H1 (cell line): ENCODE data around the gene PTPRG. TPM values are rescaled to one million over a fixed set of nuclear protein-coding genes. Genes with fewer than 3 reads are reported as not detected.

Source experiments
- CTCF ChIA-PET: fragments of 300-600 bp; sonication (Branson Sonifier 250); formaldehyde crosslinking; loops from one replicate; lab custom pipeline; 2021; ENCODE audit not compliant: partially characterized antibody; lab: Charles Lee
- POLR2A ChIA-PET: fragments of 300-600 bp; sonication (Branson Sonifier 250); formaldehyde crosslinking; loops from one replicate; lab custom pipeline; 2021; ENCODE audit warnings: inconsistent platforms; ENCODE audit not compliant: partially characterized antibody; lab: Charles Lee
- DNase-seq, 2 experiments: peaks; one replicate each; pipeline versions ENCODE4 v3.0.0 to v3.0.0-alpha.2; 2010 to 2022; ENCODE audit warnings: low spot score in 2 of 2, low read depth in 1 of 2, mixed read lengths in 1 of 2
- FAIRE-seq: peaks from 2 replicates; lab custom pipeline; 2011; peaks lifted over from hg19 to GRCh38; lab: Jason Lieb, UNC
- H2AFZ ChIP-seq: 2 replicates; pipeline ENCODE4 v1.8.1; 2012; ENCODE audit warnings: low read length, inconsistent platforms
- H2AK5ac ChIP-seq: 2 replicates; pipeline ENCODE4 v1.6.1; 2013; ENCODE audit warnings: low read depth, low read length
- H2BK120ac ChIP-seq: replicated peaks from 2 replicates; pipeline ENCODE3; 2013; ENCODE audit warnings: low read depth, low read length, inconsistent platforms
- H2BK12ac ChIP-seq: 2 replicates; pipeline ENCODE4 v1.6.1; 2013; ENCODE audit warnings: low read depth, low read length
- H2BK15ac ChIP-seq: 2 replicates; pipeline ENCODE4 v1.6.1; 2013; ENCODE audit warnings: low read length
- H2BK20ac ChIP-seq: 2 replicates; pipeline ENCODE4 v1.6.1; 2013; ENCODE audit warnings: low read length
- H2BK5ac ChIP-seq: 2 replicates; pipeline ENCODE4 v1.6.1; 2013; ENCODE audit warnings: low read depth, low read length
- H3K14ac ChIP-seq: 2 replicates; pipeline ENCODE4 v1.6.1; 2013; ENCODE audit warnings: inconsistent platforms; ENCODE audit not compliant: insufficient read length
- H3K18ac ChIP-seq: 2 replicates; pipeline ENCODE4 v1.6.1; 2013; ENCODE audit warnings: low read length; ENCODE audit errors: extremely low read depth
- H3K23ac ChIP-seq: 2 replicates; pipeline ENCODE4 v1.6.1; 2013; ENCODE audit warnings: inconsistent platforms; ENCODE audit not compliant: insufficient read length
- H3K23me2 ChIP-seq: 2 replicates; pipeline ENCODE4 v1.6.1; 2013; ENCODE audit warnings: low read depth, low read length
- H3K27ac ChIP-seq: 2 replicates; pipeline ENCODE4 v1.6.1; 2011; ENCODE audit warnings: low read depth, low read length, inconsistent platforms
- H3K27me3 ChIP-seq, 4 experiments: replicated peaks in 1 of 4; 1 replicate in 1 of 4; 2 replicates in 3 of 4; pipeline versions ENCODE4 v1.6.1 to v1.8.1; 2011 to 2013; ENCODE audit warnings: low read length in 3 of 4, mild to moderate bottlenecking in 3 of 4, inconsistent platforms in 2 of 4, mixed read lengths in 2 of 4, moderate library complexity in 1 of 4; ENCODE audit not compliant: control insufficient read depth in 3 of 4, insufficient read depth in 3 of 4; ENCODE audit errors: extremely low read depth in 1 of 4
- H3K36me3 ChIP-seq, 4 experiments: 2 replicates each; pipeline versions ENCODE4 v1.6.1 to v1.8.1; 2011 to 2013; ENCODE audit warnings: mild to moderate bottlenecking in 4 of 4, low read length in 3 of 4, moderate library complexity in 2 of 4, control low read depth in 1 of 4, inconsistent platforms in 1 of 4; ENCODE audit not compliant: insufficient read depth in 4 of 4, control insufficient read depth in 2 of 4
- H3K4ac ChIP-seq: replicated peaks from 2 replicates; pipeline ENCODE3; 2013; ENCODE audit warnings: low read length, low read depth, mixed read lengths, inconsistent platforms; ENCODE audit not compliant: insufficient read length
- H3K4me1 ChIP-seq, 4 experiments: replicated peaks in 1 of 4; 1 replicate in 1 of 4; 2 replicates in 3 of 4; pipeline versions ENCODE4 v1.6.1 to v1.8.1; 2011 to 2013; ENCODE audit warnings: low read length in 3 of 4, inconsistent platforms in 2 of 4, mixed read lengths in 1 of 4; ENCODE audit not compliant: insufficient read depth in 4 of 4, control insufficient read depth in 3 of 4
- H3K4me2 ChIP-seq, 2 experiments: 2 replicates each; pipeline versions ENCODE4 v1.6.1 to v1.8.1; 2011 to 2013; ENCODE audit warnings: low read depth in 2 of 2, low read length in 2 of 2, control low read depth in 1 of 2, inconsistent platforms in 1 of 2, mild to moderate bottlenecking in 1 of 2; ENCODE audit not compliant: insufficient read depth in 1 of 2
- H3K4me3 ChIP-seq, 4 experiments: fragments of 200-600, 300-600 bp in 1 of 4; sonication (generic), shearing (Covaris generic), sonication (Bioruptor Twin) in 1 of 4; 2 replicates each; pipeline versions ENCODE4 v1.5.1 to v1.8.1; 2011 to 2016; ENCODE audit warnings: low read length in 4 of 4, low read depth in 3 of 4, control low read depth in 2 of 4, inconsistent platforms in 2 of 4, mild to moderate bottlenecking in 2 of 4, mixed read lengths in 1 of 4, moderate library complexity in 1 of 4; ENCODE audit not compliant: insufficient read depth in 2 of 4; ENCODE audit errors: extremely low read depth in 1 of 4
- H3K56ac ChIP-seq: replicated peaks from 2 replicates; pipeline ENCODE3; 2013; ENCODE audit warnings: low read depth, mild to moderate bottlenecking, mixed read lengths, low read length, inconsistent platforms; ENCODE audit not compliant: insufficient read length
- H3K79me1 ChIP-seq: 2 replicates; pipeline ENCODE4 v1.6.1; 2013; ENCODE audit warnings: low read depth, low read length, control low read depth
- H3K79me2 ChIP-seq, 2 experiments: 2 replicates each; pipeline versions ENCODE4 v1.6.1 to v1.8.1; 2012 to 2013; ENCODE audit warnings: low read length in 2 of 2, mild to moderate bottlenecking in 2 of 2, inconsistent platforms in 1 of 2; ENCODE audit not compliant: insufficient read depth in 2 of 2, control insufficient read depth in 1 of 2
- H3K9ac ChIP-seq, 4 experiments: replicated peaks in 1 of 4; 1 replicate in 1 of 4; 2 replicates in 3 of 4; pipeline versions ENCODE4 v1.6.1 to v1.8.1; 2011 to 2013; ENCODE audit warnings: low read depth in 3 of 4, low read length in 3 of 4, control low read depth in 2 of 4, mild to moderate bottlenecking in 2 of 4, moderate library complexity in 2 of 4, inconsistent platforms in 1 of 4; ENCODE audit errors: extremely low read depth in 1 of 4
- H3K9me3 ChIP-seq, 2 experiments: 2 replicates each; pipeline versions ENCODE4 v1.6.1 to v1.8.1; 2012 to 2013; ENCODE audit warnings: mild to moderate bottlenecking in 2 of 2, moderate library complexity in 2 of 2, control low read depth in 1 of 2, inconsistent platforms in 1 of 2, low read depth in 1 of 2, low read length in 1 of 2, mixed read lengths in 1 of 2; ENCODE audit not compliant: insufficient read depth in 2 of 2
- H4K20me1 ChIP-seq, 2 experiments: replicated peaks in 1 of 2; 2 replicates each; pipeline versions ENCODE3 to v1.8.1; 2011 to 2013; ENCODE audit warnings: inconsistent platforms in 2 of 2, low read length in 2 of 2, mild to moderate bottlenecking in 1 of 2; ENCODE audit not compliant: insufficient read depth in 2 of 2, control insufficient read depth in 1 of 2
- H4K5ac ChIP-seq: 2 replicates; pipeline ENCODE4 v1.6.1; 2013; ENCODE audit warnings: low read length, low read depth, mixed read lengths, inconsistent platforms; ENCODE audit not compliant: insufficient read length
- H4K8ac ChIP-seq: 2 replicates; pipeline ENCODE4 v1.8.0; 2013; ENCODE audit warnings: mild to moderate bottlenecking, moderate library complexity, low read length, inconsistent platforms; ENCODE audit not compliant: insufficient read depth; ENCODE audit errors: extremely low read depth
- H4K91ac ChIP-seq: replicated peaks from 2 replicates; pipeline ENCODE3; 2013; ENCODE audit warnings: low read length, mixed read lengths, inconsistent platforms; ENCODE audit not compliant: insufficient read length
- CHD2 ChIP-seq: IDR thresholded peaks from 2 replicates; pipeline ENCODE4 v1.6.1; 2012; ENCODE audit warnings: low read length, improper control_type of control experiment
- HDAC6 ChIP-seq: IDR thresholded peaks from one replicate; pipeline ENCODE4 v1.7.1; 2012; ENCODE audit warnings: low read depth, mild to moderate bottlenecking, inconsistent platforms, low read length, moderate library complexity
- JUND ChIP-seq: IDR thresholded peaks from 2 replicates; pipeline ENCODE4 v1.6.1; 2011; ENCODE audit warnings: mild to moderate bottlenecking, improper control_type of control experiment, low read length
- KDM5A ChIP-seq: fragments of 200-600 bp; IDR thresholded peaks from 2 replicates; pipeline ENCODE4 v1.7.1; 2012; ENCODE audit warnings: mild to moderate bottlenecking, low read length, inconsistent platforms, mixed read lengths
- NANOG ChIP-seq: IDR thresholded peaks from 2 replicates; pipeline ENCODE4 v1.6.1; 2011; ENCODE audit warnings: low read length, low read depth, mild to moderate bottlenecking, inconsistent platforms; ENCODE audit not compliant: insufficient read depth, poor library complexity, severe bottlenecking
- POLR2A ChIP-seq, 2 experiments: IDR thresholded peaks; 1 replicate in 1 of 2; 2 replicates in 1 of 2; pipeline ENCODE4 v1.6.1; 2011; ENCODE audit warnings: low read depth in 2 of 2, low read length in 2 of 2, mild to moderate bottlenecking in 2 of 2; ENCODE audit errors: control extremely low read depth in 1 of 2
- POLR2AphosphoS5 ChIP-seq: IDR thresholded peaks from 2 replicates; pipeline ENCODE4 v1.6.1; 2011; ENCODE audit warnings: low read depth, low read length
- RAD21 ChIP-seq, 2 experiments: IDR thresholded peaks in 1 of 2; conservative IDR thresholded peaks in 1 of 2; 2 replicates each; pipeline ENCODE4 v1.6.1; 2011; ENCODE audit warnings: low read depth in 2 of 2, low read length in 2 of 2, improper control_type of control experiment in 1 of 2, inconsistent platforms in 1 of 2, mild to moderate bottlenecking in 1 of 2, moderate library complexity in 1 of 2
- RBBP5 ChIP-seq: IDR thresholded peaks from 2 replicates; pipeline ENCODE4 v1.7.1; 2012; ENCODE audit warnings: low read depth, mild to moderate bottlenecking, inconsistent platforms, low read length, moderate library complexity, borderline replicate concordance
- RNF2 ChIP-seq: fragments of 200-900, 300-1000 bp; sonication (generic); IDR thresholded peaks from 2 replicates; pipeline ENCODE4 v1.7.1; 2016; ENCODE audit warnings: borderline replicate concordance, low read depth, mild to moderate bottlenecking, antibody characterized with exemption, low read length; ENCODE audit not compliant: poor library complexity, severe bottlenecking; ENCODE audit errors: missing control alignments
- SIRT6 ChIP-seq: IDR thresholded peaks from one replicate; pipeline ENCODE4 v1.7.1; 2012; ENCODE audit warnings: low read length, inconsistent platforms
- SP2 ChIP-seq: IDR thresholded peaks from 2 replicates; pipeline ENCODE4 v1.6.1; 2012; ENCODE audit warnings: mild to moderate bottlenecking, low read length, inconsistent platforms
- whole genome bisulfite sequencing, 2 experiments: shearing (Covaris generic) in 1 of 2; methylation state at CpG; one replicate each; pipeline versions ENCODE4 v1.1.6 to v1.1.7; 2013 to 2015; ENCODE audit warnings: low lambda C conversion rate in 2 of 2, mixed read lengths in 2 of 2, inconsistent platforms in 1 of 2, low coverage in 1 of 2, missing lambda C conversion rate in 1 of 2; ENCODE audit not compliant: insufficient replicate concordance in 2 of 2, insufficient coverage in 1 of 2, insufficient read length in 1 of 2; ENCODE audit errors: extremely low coverage in 1 of 2, missing lambda C conversion rate in 1 of 2; 5-methylcytosine and 5-hydroxymethylcytosine counted together
- polyA plus RNA-seq, 7 experiments: library from polyadenylated mRNA; depleted of rRNA in 3 of 7; stranded (reverse) in 5 of 7; unstranded in 2 of 7; fragments of >200 nt in 5 of 7; fragments of 200-250 nt in 2 of 7; gene quantifications; 1 replicate in 5 of 7; 2 replicates in 1 of 7; 4 replicates in 1 of 7; pipeline versions ENCODE4 v1.2.1 to v1.2.3, GENCODE V29; 2011 to 2013; ENCODE audit warnings: missing spikeins in 2 of 7, mixed read lengths in 2 of 7
- total RNA-seq: library from RNA; stranded (reverse); fragmentation: NEBNext Ultra II Directional; extraction: Animal tissue kit (Norgen Biotek cat#: 25700); gene quantifications from 2 replicates; pipeline ENCODE4 v1.2.1, GENCODE V29; 2021
- TF ChIP-seq, protein P1 (sequence below): IDR thresholded peaks from 2 replicates; pipeline ENCODE4 v1.6.1; 2012; ENCODE audit warnings: inconsistent platforms

PTPRG gene
- total and polyA plus RNA-seq, 2 of the 8 experiments (the other 6 are each of a cell fraction or from before 2014, with no cell fraction given) = 23.3 to 96.2 TPM

DNA sequence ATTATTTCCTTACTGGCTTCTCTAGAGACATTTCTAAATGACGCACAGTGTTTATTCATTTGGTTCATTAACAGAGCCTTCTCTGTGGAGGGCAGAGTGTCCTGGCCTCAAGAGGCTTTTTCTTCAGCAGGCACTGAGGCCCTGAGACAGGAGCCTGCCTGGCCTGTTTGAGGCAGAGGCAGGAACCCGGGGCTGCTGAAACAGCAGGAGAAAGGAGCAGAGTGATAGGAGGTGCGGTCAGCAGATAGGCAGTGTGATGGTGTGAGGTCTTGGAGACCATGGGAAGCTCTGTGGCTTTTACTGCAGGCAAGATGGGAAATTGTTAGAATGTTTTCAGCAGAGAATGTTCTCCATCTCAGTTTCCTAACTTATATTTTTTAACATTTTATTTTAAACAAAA is 453.7 kb downstream of the PTPRG start:
- H3K9ac ChIP-seq = no peak overlapping the region
- no peak overlapping the region for H3K56ac ChIP-seq
- no peaks in the 10 kb centered on the region for H3K9me3 ChIP-seq
- 86% methylated on average over 3 of the region's 3 CpGs; no CpG with 5 or more reads in 1 of the 2 experiments for WGBS, 2 experiments
- no peak overlapping the region for H4K91ac ChIP-seq
- H4K5ac ChIP-seq = no peak overlapping the region
- no peak overlapping the region for H3K27ac ChIP-seq
- no peak overlapping the region for H2BK120ac ChIP-seq
- H2AFZ ChIP-seq = no peak overlapping the region
- H2AK5ac ChIP-seq = no peak overlapping the region
- H3K79me2 ChIP-seq = peaks cover 0 to 17% of the 10 kb centered on the region in 2 experiments; a peak in 1 of 4 replicates
- H4K8ac ChIP-seq = no peak overlapping the region
- H3K18ac ChIP-seq = no peak overlapping the region
- H3K4me3 ChIP-seq = no peak overlapping the region
- no peak overlapping the region for H3K23ac ChIP-seq
- no peaks in the 10 kb centered on the region; the same call in 1 of the 2 replicates for H3K79me1 ChIP-seq
- H3K4ac ChIP-seq = no peak overlapping the region
- H3K4me1 ChIP-seq = peaks cover 0 to 5% (median 0%) of the 10 kb centered on the region in 4 experiments; a peak in 2 of 7 replicates
- H2BK12ac ChIP-seq = no peak overlapping the region
- H3K23me2 ChIP-seq = no peaks in the 10 kb centered on the region
- no peak overlapping the region for H3K4me2 ChIP-seq
- FAIRE-seq = no peak
- H3K36me3 ChIP-seq = peaks cover 0 to 2% (median 0%) of the 10 kb centered on the region in 4 experiments; a peak in 2 of 8 replicates
- H3K14ac ChIP-seq = no peak overlapping the region
- H2BK20ac ChIP-seq = no peak overlapping the region
- DNase-seq = no peak
- no peak overlapping the region for H2BK5ac ChIP-seq
- ChIA-PET POLR2A (interaction anchor here (1.1 to 1.3 kb wide), 2 partner anchors 8 to 12 kb away, joined by 3 read pairs; no protein-coding TSS in a partner anchor), CTCF (interaction anchor here (1.1 to 1.5 kb wide), 2 partner anchors 10 to 19 kb away, joined by 3 read pairs; no protein-coding TSS in a partner anchor)
- H2BK15ac ChIP-seq = no peak overlapping the region
- H4K20me1 ChIP-seq = peaks cover 0 to 5% of the 10 kb centered on the region in 2 experiments
- no peaks in the 10 kb centered on the region for H3K27me3 ChIP-seq
- TF ChIP-seq, protein P1, sequence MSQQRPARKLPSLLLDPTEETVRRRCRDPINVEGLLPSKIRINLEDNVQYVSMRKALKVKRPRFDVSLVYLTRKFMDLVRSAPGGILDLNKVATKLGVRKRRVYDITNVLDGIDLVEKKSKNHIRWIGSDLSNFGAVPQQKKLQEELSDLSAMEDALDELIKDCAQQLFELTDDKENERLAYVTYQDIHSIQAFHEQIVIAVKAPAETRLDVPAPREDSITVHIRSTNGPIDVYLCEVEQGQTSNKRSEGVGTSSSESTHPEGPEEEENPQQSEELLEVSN = no peak
- no peak for TF ChIP-seq POLR2A (IDR thresholded peaks at IDR 0.05; ENCODE audit: control extremely low read depth in 1 of 2, low read depth in 2 of 2, low read length in 2 of 2)
- TF ChIP-seq RBBP5 = no peak
- TF ChIP-seq SP2 = no peak
- no peak for TF ChIP-seq RNF2
- TF ChIP-seq JUND = no peak
- TF ChIP-seq SIRT6 = no peak
- TF ChIP-seq RAD21 (IDR thresholded peaks at IDR 0.05 in 1 of 2, conservative IDR thresholded peaks at IDR 0.05 in 1 of 2; ENCODE audit: low read depth in 2 of 2, low read length in 2 of 2) = no peak
- TF ChIP-seq HDAC6 = no peak
- TF ChIP-seq NANOG = no peak
- no peak for TF ChIP-seq KDM5A
- no peak for TF ChIP-seq POLR2AphosphoS5
- TF ChIP-seq CHD2 = no peak
